A549 (cell line): ENCODE measurements around the gene RHBDL1. TPM values are rescaled to one million over a fixed set of nuclear protein-coding genes. Genes with fewer than 3 reads are reported as not detected.

Experiments
- ATAC-seq, 2 experiments: fragments of 200-7000 bp in 1 of 2; fragments of >200 bp in 1 of 2; cut with Nextera tagmentation in 1 of 2; cut with Tn5 transposase in 1 of 2; 3 replicates each; pipeline versions ENCODE4 v1.8.0 to v1.9.1; 2018 to 2020; ENCODE audit warnings: mild to moderate bottlenecking in 1 of 2, moderate library complexity in 1 of 2
- CTCF ChIA-PET: fragments of 300-600 bp; sonication (Branson Sonifier 250); formaldehyde crosslinking; extraction: SDS; loops from one replicate; lab custom pipeline; 2021; ENCODE audit warnings: antibody characterized with exemption, inconsistent platforms; lab: Yijun Ruan, JAX
- POLR2A ChIA-PET: fragments of 350-600 bp; formaldehyde crosslinking; extraction: SDS; loops from one replicate; lab custom pipeline; 2021; ENCODE audit warnings: antibody characterized with exemption, inconsistent platforms; lab: Yijun Ruan, JAX
- DNase-seq, 2 experiments: peaks; one replicate each; pipeline versions ENCODE4 v3.0.0 to v3.0.0-alpha.2; 2011 to 2016; ENCODE audit warnings: low read depth in 1 of 2, low spot score in 1 of 2
- FAIRE-seq: peaks from 2 replicates; lab custom pipeline; 2011; peaks lifted over from hg19 to GRCh38; lab: Jason Lieb, UNC
- H3K27ac ChIP-seq, 2 experiments: fragments of >200 bp; sonication (Bioruptor Twin); formaldehyde crosslinking; 3 replicates each; pipeline ENCODE4 v1.5.1; 2016 to 2017
- H3K4me1 ChIP-seq: fragments of >200 bp; sonication (Bioruptor Twin); formaldehyde crosslinking; 3 replicates; pipeline ENCODE4 v1.6.1; 2016
- H3K4me2 ChIP-seq: fragments of >200 bp; sonication (Bioruptor Twin); formaldehyde crosslinking; 3 replicates; pipeline ENCODE4 v1.6.1; 2016
- H3K4me3 ChIP-seq: fragments of >200 bp; sonication (Bioruptor Twin); formaldehyde crosslinking; 3 replicates; pipeline ENCODE4 v1.5.1; 2016
- H3K9me3 ChIP-seq: fragments of >200 bp; sonication (Bioruptor Twin); formaldehyde crosslinking; 3 replicates; pipeline ENCODE4 v1.6.1; 2016
- ATOH8 ChIP-seq: fragments of 250-450 bp; sonication (Bioruptor Pico); IDR thresholded peaks from 2 replicates; pipeline ENCODE4 v1.5.0; 2020; ENCODE audit warnings: low read depth, mild to moderate bottlenecking, moderate library complexity
- BCL3 ChIP-seq: fragments of >200 bp; sonication (Bioruptor Twin); formaldehyde crosslinking; IDR thresholded peaks from 3 replicates; pipeline ENCODE4 v1.6.1; 2016
- CBX8 ChIP-seq: fragments of 200-600 bp; sonication (generic); IDR thresholded peaks from 2 replicates; pipeline ENCODE4 v1.6.1; 2016
- EHF ChIP-seq: fragments of 250-450 bp; sonication (Bioruptor Pico); IDR thresholded peaks from 2 replicates; pipeline ENCODE4 v1.5.0; 2020; ENCODE audit warnings: mild to moderate bottlenecking
- EHMT2 ChIP-seq: fragments of 200-600 bp; sonication (generic); IDR thresholded peaks from 2 replicates; pipeline ENCODE4 v1.6.1; 2016; ENCODE audit warnings: antibody characterized with exemption, low read depth, mild to moderate bottlenecking, moderate library complexity
- EP300 ChIP-seq, 2 experiments: fragments of >200 bp; sonication (Bioruptor Twin); formaldehyde crosslinking; IDR thresholded peaks; 2 replicates in 1 of 2; 3 replicates in 1 of 2; pipeline ENCODE4 v1.6.1; 2016 to 2017
- HES2 ChIP-seq: fragments of >200 bp; sonication (Bioruptor Twin); formaldehyde crosslinking; IDR thresholded peaks from 2 replicates; pipeline ENCODE4 v1.6.1; 2016
- HEYL ChIP-seq: fragments of 250-450 bp; sonication (Bioruptor Pico); IDR thresholded peaks from 2 replicates; pipeline ENCODE4 v1.8.0; 2021; ENCODE audit warnings: mild to moderate bottlenecking, moderate library complexity
- HOXB5 ChIP-seq: fragments of 250-450 bp; sonication (Bioruptor Pico); IDR thresholded peaks from 2 replicates; pipeline ENCODE4 v1.5.0; 2020; ENCODE audit warnings: mild to moderate bottlenecking, moderate library complexity
- JUNB ChIP-seq: fragments of >200 bp; sonication (Bioruptor Twin); formaldehyde crosslinking; IDR thresholded peaks from 2 replicates; pipeline ENCODE4 v1.6.1; 2016
- KDM5A ChIP-seq: fragments of 200-600 bp; sonication (generic); IDR thresholded peaks from 2 replicates; pipeline ENCODE4 v1.6.1; 2016; ENCODE audit warnings: antibody characterized with exemption, mild to moderate bottlenecking
- MAFK ChIP-seq: fragments of 450-650 bp; IDR thresholded peaks from 2 replicates; pipeline ENCODE4 v1.6.1; 2014; ENCODE audit not compliant: partially characterized antibody
- MAX ChIP-seq: IDR thresholded peaks from 2 replicates; pipeline ENCODE4 v1.6.1; 2012
- NR3C1 ChIP-seq: fragments of >200 bp; sonication (Bioruptor Twin); formaldehyde crosslinking; IDR thresholded peaks from 3 replicates; pipeline ENCODE4 v1.6.1; 2017
- PBX3 ChIP-seq: IDR thresholded peaks from 2 replicates; pipeline ENCODE4 v1.6.1; 2012
- PHF8 ChIP-seq: fragments of 200-600 bp; sonication (generic); IDR thresholded peaks from 2 replicates; pipeline ENCODE4 v1.6.1; 2016; ENCODE audit warnings: low read depth, mild to moderate bottlenecking, antibody characterized with exemption, moderate library complexity, borderline replicate concordance
- POLR2AphosphoS2 ChIP-seq: conservative IDR thresholded peaks from 2 replicates; pipeline ENCODE4 v1.6.1; 2012; ENCODE audit warnings: low read length, improper control_type of control experiment, inconsistent platforms
- RCOR1 ChIP-seq: fragments of 150-350 bp; IDR thresholded peaks from 2 replicates; pipeline ENCODE4 v1.6.1; 2014; ENCODE audit warnings: antibody characterized with exemption, low read length, low read depth
- TP53 ChIP-seq: fragments of 250-450 bp; sonication (Bioruptor Pico); IDR thresholded peaks from 2 replicates; pipeline ENCODE4 v1.5.0; 2021; ENCODE audit warnings: mild to moderate bottlenecking, moderate library complexity
- USF2 ChIP-seq: fragments of 450-650 bp; IDR thresholded peaks from 2 replicates; pipeline ENCODE4 v1.6.1; 2014; ENCODE audit warnings: antibody characterized with exemption
- ZC3H11A ChIP-seq: fragments of 450-650 bp; IDR thresholded peaks from 2 replicates; pipeline ENCODE4 v1.6.1; 2014; ENCODE audit warnings: antibody characterized with exemption, mild to moderate bottlenecking
- ZFP36 ChIP-seq: fragments of 450-650 bp; IDR thresholded peaks from 2 replicates; pipeline ENCODE4 v1.6.1; 2014; ENCODE audit warnings: borderline replicate concordance; ENCODE audit not compliant: partially characterized antibody
- WGBS: methylation state at CpG from one replicate; pipeline ENCODE4 v1.1.6; 2017; ENCODE audit errors: missing lambda C conversion rate; 5-methylcytosine and 5-hydroxymethylcytosine counted together
- polyA plus RNA-seq, 4 experiments: library from polyadenylated mRNA; depleted of rRNA in 3 of 4; stranded (reverse); fragments of >200 nt; fragmentation: RNase III in 1 of 4; extraction: RNeasy Plus Mini Kit Qiagen cat#74134 plus additional on column Dnase treatment in 1 of 4; gene quantifications; 2 replicates in 3 of 4; 3 replicates in 1 of 4; pipeline ENCODE4 v1.2.3, GENCODE V29; 2011 to 2017

Gene RHBDL1
- polyA plus RNA-seq, 2 of the 4 experiments (the other 2 are of a cell fraction): 0.56 to 1.4 TPM

GRCh38 chr16:630249-630814 is 45.1 kb upstream of the RHBDL1 start:
- no peak for FAIRE-seq
- no peak for TF ChIP-seq EHMT2
- no peak for TF ChIP-seq RCOR1
- no peak for TF ChIP-seq EHF (CRISPR knock-in tag)
- no peak for TF ChIP-seq HES2
- TF ChIP-seq MAX: no peak
- no peak for TF ChIP-seq ATOH8 (CRISPR knock-in tag)
- TF ChIP-seq MAFK: no peak
- TF ChIP-seq EP300 (IDR thresholded peaks at IDR 0.05): no peak
- TF ChIP-seq CBX8: no peak
- TF ChIP-seq ZFP36: no peak
- no peak for TF ChIP-seq ZC3H11A
- TF ChIP-seq POLR2AphosphoS2: no peak
- no peak for TF ChIP-seq HOXB5 (CRISPR knock-in tag)
- no peak for TF ChIP-seq HEYL
- Histone ChIP-seq H3K9me3 (no peaks in the 10 kb centered on the region), H3K4me1 (peaks cover 51% of the 10 kb centered on the region), H3K4me3 (no peak overlapping the region), H3K27ac (peak overlapping the region in 1 of 2 experiments; percentile 30; a peak in 1 of 6 replicates), H3K4me2 (no peak overlapping the region)
- ATAC-seq: no peak
- CTCF ChIA-PET: no interaction called here
- no peak for DNase-seq
- 90% methylated on average over 11 of the region's 29 CpGs for WGBS
- POLR2A ChIA-PET: no interaction called here

GRCh38 chr16:630815-631405 is 44.6 kb upstream of the RHBDL1 start, which contains the start of gene WFIKKN1:
TSS of gene WFIKKN1 (plus strand) at chr16:630985. CDS start at chr16:631254, 269 bp downstream.
- CTCF ChIA-PET: no interaction called here
- WGBS: 53% methylated on average over 6 of the region's 23 CpGs
- Histone ChIP-seq H3K27ac (peak within 1 kb of the TSS in 1 of 2 experiments; percentile 48; a peak in 3 of 6 replicates), H3K9me3 (no peaks in the 10 kb centered on the region), H3K4me1 (peaks cover 48% of the 10 kb centered on the region), H3K4me2 (no peak within 1 kb of the TSS), H3K4me3 (no peak within 1 kb of the TSS)
- DNase-seq (no peak), FAIRE-seq (no peak), ATAC-seq (no peak)
- TF ChIP-seq KDM5A: no peak
- TF ChIP-seq PBX3: 0 out of 2 replicates have a peak, but pooled peaks have one; percentile 24
- POLR2A ChIA-PET: no interaction called here

- Histone ChIP-seq H3K4me2 (no peak overlapping the region), H3K9me3 (no peaks in the 10 kb centered on the region), H3K4me1 (peaks cover 40% of the 10 kb centered on the region), H3K27ac (no peak overlapping the region)
- DNase-seq (no peak), FAIRE-seq (no peak)
- 86% methylated on average over 8 of the region's 9 CpGs for WGBS
- TF ChIP-seq MAFK: no peak
- no peak for TF ChIP-seq EHMT2
- TF ChIP-seq TP53: no peak
- no peak for TF ChIP-seq POLR2AphosphoS2
- TF ChIP-seq BCL3: no peak
- TF ChIP-seq PHF8: no peak
- TF ChIP-seq JUNB: no peak
- TF ChIP-seq USF2: no peak
- TF ChIP-seq ZFP36: no peak
- no peak for TF ChIP-seq HES2
- TF ChIP-seq RCOR1: no peak
- TF ChIP-seq NR3C1: no peak
- TF ChIP-seq, all 56 proteins: peak for 0
- CTCF ChIA-PET: interaction anchor here (0.5 kb wide), 1 partner anchor 1687 kb away, joined by 3 read pairs; no protein-coding TSS in a partner anchor
- ATAC-seq: no peak
- H3K4me3 ChIP-seq: no peak overlapping the region
- POLR2A ChIA-PET: no interaction called here
Observed at GRCh38 chr16:631808-632358, 43.6 kb upstream of the RHBDL1 start.
